HepG2 (cell line): ENCODE results near the gene SAP25. TPM values are rescaled to one million over a fixed set of nuclear protein-coding genes. Genes with fewer than 3 reads are reported as not detected.
A peak's percentile ranks its signal among the peaks of the same experiment; 100 is the strongest.

Source experiments
- ARID2 ChIP-seq: sonication (generic); formaldehyde crosslinking; IDR thresholded peaks from 2 replicates; pipeline ENCODE4 v1.8.1; 2022; ENCODE audit warnings: mild to moderate bottlenecking, missing genetic modification reagents, borderline replicate concordance
- TCF12 ChIP-seq, 2 experiments: fragments of 450-650 bp in 1 of 2; sonication (generic) in 1 of 2; formaldehyde crosslinking in 1 of 2; IDR thresholded peaks; 2 replicates each; pipeline versions ENCODE4 v1.6.1 to v1.8.0; 2017 to 2022; ENCODE audit warnings: antibody characterized with exemption in 1 of 2, mild to moderate bottlenecking in 1 of 2, missing genetic modification reagents in 1 of 2, moderate library complexity in 1 of 2
- YY1 ChIP-seq: IDR thresholded peaks from 2 replicates; pipeline ENCODE4 v1.6.1; 2011; ENCODE audit warnings: low read length, low read depth, moderate library complexity, mild to moderate bottlenecking; ENCODE audit not compliant: insufficient read depth, insufficient replicate concordance
- ZNF350 ChIP-seq: sonication (generic); formaldehyde crosslinking; IDR thresholded peaks from 2 replicates; pipeline ENCODE4 v1.4.0; 2020; ENCODE audit warnings: mild to moderate bottlenecking, low read depth, missing genetic modification reagents, borderline replicate concordance
- ZNF382 ChIP-seq: sonication (generic); formaldehyde crosslinking; IDR thresholded peaks from 2 replicates; pipeline ENCODE4 v1.5.0; 2020; ENCODE audit warnings: missing genetic modification reagents, mild to moderate bottlenecking, borderline replicate concordance
- ZNF546 ChIP-seq: sonication (generic); formaldehyde crosslinking; conservative IDR thresholded peaks from 2 replicates; pipeline ENCODE4 v1.8.1; 2023; ENCODE audit warnings: mild to moderate bottlenecking, missing genetic modification reagents
- ZNF790 ChIP-seq: sonication (generic); formaldehyde crosslinking; IDR thresholded peaks from 2 replicates; pipeline ENCODE4 v1.8.0; 2022; ENCODE audit warnings: missing genetic modification reagents, mild to moderate bottlenecking, borderline replicate concordance
- polyA plus RNA-seq, 8 experiments: library from polyadenylated mRNA; depleted of rRNA in 3 of 8; stranded (reverse) in 7 of 8; unstranded in 1 of 8; fragments of >200 nt; fragmentation: Illumina TruSeq in 4 of 8; extraction: Trizol in 4 of 8; gene quantifications; 2 replicates each; pipeline versions ENCODE4 v1.2.1 to v1.2.3, GENCODE V29; 2011 to 2016; ENCODE audit warnings: low read depth in 4 of 8, missing spikeins in 1 of 8, mixed read lengths in 1 of 8; ENCODE audit not compliant: insufficient read depth in 1 of 8
- total RNA-seq, 5 experiments: library from RNA; depleted of rRNA; stranded (reverse); fragments of >200 nt; fragmentation: Illumina TruSeq; extraction: Trizol; gene quantifications; 2 replicates each; pipeline ENCODE4 v1.2.3, GENCODE V29; 2016; ENCODE audit warnings: low read depth in 1 of 5
- TF ChIP-seq, protein P1 (sequence below), 2 experiments: sonication (generic) in 1 of 2; formaldehyde crosslinking in 1 of 2; IDR thresholded peaks; 2 replicates each; pipeline versions ENCODE4 v1.4.0 to v1.6.1; 2018 to 2020; ENCODE audit warnings: missing genetic modification reagents in 2 of 2, borderline replicate concordance in 1 of 2, low read depth in 1 of 2, mild to moderate bottlenecking in 1 of 2, missing biosample characterization in 1 of 2
- TF ChIP-seq, protein P2 (sequence below), 2 experiments: fragments of 450-650 bp in 1 of 2; sonication (generic) in 1 of 2; formaldehyde crosslinking in 1 of 2; IDR thresholded peaks; 2 replicates each; pipeline versions ENCODE4 v1.6.1 to v1.8.0; 2016 to 2022; ENCODE audit warnings: antibody characterized with exemption in 1 of 2, mild to moderate bottlenecking in 1 of 2, missing genetic modification reagents in 1 of 2
- TF ChIP-seq, protein P3 (sequence below): sonication (generic); formaldehyde crosslinking; IDR thresholded peaks from 2 replicates; pipeline ENCODE4 v1.4.0; 2020; ENCODE audit warnings: missing genetic modification reagents, low read depth, mild to moderate bottlenecking, borderline replicate concordance
- TF ChIP-seq, protein P4 (sequence below): sonication (generic); formaldehyde crosslinking; IDR thresholded peaks from 2 replicates; pipeline ENCODE4 v1.5.1; 2020; ENCODE audit warnings: mild to moderate bottlenecking, moderate library complexity, missing genetic modification reagents

The SAP25 gene
- total and polyA plus RNA-seq, 2 of the 13 experiments (the other 11 are each of a cell fraction or from before 2014, with no cell fraction given): 0.15 to 0.20 TPM

DNA sequence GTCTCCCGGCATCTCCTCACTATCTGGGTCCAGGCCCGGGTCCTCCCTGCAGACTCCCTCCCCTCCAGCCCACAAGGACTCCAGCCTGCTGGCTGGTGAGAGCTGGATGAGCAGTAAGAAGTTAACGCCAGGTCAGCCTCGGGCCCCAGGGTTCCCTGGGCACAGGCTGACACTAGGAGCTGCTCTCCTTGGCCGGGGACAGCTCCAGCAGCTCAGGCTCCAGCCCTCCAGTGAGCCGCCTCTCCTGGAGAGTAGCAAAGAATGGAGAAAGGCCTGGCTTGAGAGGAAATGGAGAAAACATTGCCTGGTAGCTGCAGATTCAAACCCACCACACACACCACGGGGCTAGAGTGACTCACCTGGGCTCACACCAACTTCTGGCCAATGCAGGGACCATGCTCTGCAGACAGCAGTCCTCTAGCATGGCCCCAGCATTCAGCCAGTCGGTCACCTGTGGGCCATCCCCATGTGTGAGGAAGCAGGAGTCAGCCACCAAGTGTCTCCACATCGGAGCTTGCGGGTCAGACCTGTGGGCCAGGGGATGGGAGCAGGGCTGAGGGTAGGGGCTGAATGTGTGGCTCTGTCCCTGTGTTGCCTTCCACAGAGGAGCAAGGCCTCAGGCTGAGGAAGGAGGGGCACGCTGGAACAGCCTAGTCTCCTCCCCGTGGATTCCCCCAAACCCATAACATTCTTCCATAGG lies 6.5 kb downstream of the SAP25 start (continued):
- TF ChIP-seq, protein P1, sequence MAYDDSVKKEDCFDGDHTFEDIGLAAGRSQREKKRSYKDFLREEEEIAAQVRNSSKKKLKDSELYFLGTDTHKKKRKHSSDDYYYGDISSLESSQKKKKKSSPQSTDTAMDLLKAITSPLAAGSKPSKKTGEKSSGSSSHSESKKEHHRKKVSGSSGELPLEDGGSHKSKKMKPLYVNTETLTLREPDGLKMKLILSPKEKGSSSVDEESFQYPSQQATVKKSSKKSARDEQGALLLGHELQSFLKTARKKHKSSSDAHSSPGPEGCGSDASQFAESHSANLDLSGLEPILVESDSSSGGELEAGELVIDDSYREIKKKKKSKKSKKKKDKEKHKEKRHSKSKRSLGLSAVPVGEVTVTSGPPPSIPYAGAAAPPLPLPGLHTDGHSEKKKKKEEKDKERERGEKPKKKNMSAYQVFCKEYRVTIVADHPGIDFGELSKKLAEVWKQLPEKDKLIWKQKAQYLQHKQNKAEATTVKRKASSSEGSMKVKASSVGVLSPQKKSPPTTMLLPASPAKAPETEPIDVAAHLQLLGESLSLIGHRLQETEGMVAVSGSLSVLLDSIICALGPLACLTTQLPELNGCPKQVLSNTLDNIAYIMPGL (CRISPR knock-in tag; IDR thresholded peaks at IDR 0.05; ENCODE audit: borderline replicate concordance in 1 of 2, low read depth in 1 of 2): peak in 1 of 2 experiments; percentile 50; a peak in 1 of 4 replicates
- no peak for TF ChIP-seq ARID2
- no peak for TF ChIP-seq ZNF546
- TF ChIP-seq, protein P2, sequence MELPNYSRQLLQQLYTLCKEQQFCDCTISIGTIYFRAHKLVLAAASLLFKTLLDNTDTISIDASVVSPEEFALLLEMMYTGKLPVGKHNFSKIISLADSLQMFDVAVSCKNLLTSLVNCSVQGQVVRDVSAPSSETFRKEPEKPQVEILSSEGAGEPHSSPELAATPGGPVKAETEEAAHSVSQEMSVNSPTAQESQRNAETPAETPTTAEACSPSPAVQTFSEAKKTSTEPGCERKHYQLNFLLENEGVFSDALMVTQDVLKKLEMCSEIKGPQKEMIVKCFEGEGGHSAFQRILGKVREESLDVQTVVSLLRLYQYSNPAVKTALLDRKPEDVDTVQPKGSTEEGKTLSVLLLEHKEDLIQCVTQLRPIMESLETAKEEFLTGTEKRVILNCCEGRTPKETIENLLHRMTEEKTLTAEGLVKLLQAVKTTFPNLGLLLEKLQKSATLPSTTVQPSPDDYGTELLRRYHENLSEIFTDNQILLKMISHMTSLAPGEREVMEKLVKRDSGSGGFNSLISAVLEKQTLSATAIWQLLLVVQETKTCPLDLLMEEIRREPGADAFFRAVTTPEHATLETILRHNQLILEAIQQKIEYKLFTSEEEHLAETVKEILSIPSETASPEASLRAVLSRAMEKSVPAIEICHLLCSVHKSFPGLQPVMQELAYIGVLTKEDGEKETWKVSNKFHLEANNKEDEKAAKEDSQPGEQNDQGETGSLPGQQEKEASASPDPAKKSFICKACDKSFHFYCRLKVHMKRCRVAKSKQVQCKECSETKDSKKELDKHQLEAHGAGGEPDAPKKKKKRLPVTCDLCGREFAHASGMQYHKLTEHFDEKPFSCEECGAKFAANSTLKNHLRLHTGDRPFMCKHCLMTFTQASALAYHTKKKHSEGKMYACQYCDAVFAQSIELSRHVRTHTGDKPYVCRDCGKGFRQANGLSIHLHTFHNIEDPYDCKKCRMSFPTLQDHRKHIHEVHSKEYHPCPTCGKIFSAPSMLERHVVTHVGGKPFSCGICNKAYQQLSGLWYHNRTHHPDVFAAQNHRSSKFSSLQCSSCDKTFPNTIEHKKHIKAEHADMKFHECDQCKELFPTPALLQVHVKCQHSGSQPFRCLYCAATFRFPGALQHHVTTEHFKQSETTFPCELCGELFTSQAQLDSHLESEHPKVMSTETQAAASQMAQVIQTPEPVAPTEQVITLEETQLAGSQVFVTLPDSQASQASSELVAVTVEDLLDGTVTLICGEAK (IDR thresholded peaks at IDR 0.05): no peak
- TF ChIP-seq, protein P2 (CRISPR knock-in tag; IDR thresholded peaks at IDR 0.05): no peak; the same call in 1 of the 2 replicates
- TF ChIP-seq TCF12 (IDR thresholded peaks at IDR 0.05): no peak
- TF ChIP-seq TCF12 (CRISPR knock-in tag; IDR thresholded peaks at IDR 0.05): no peak; the same call in 1 of the 2 replicates
- no peak for TF ChIP-seq ZNF382 (CRISPR knock-in tag)
- TF ChIP-seq, protein P3, sequence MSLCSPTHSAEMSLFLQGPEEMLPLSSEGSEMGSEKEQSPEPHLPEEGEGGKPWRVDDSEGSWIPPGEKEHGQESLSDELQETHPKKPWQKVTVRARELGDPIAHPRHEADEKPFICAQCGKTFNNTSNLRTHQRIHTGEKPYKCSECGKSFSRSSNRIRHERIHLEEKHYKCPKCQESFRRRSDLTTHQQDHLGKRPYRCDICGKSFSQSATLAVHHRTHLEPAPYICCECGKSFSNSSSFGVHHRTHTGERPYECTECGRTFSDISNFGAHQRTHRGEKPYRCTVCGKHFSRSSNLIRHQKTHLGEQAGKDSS (CRISPR knock-in tag): no peak
- no peak for TF ChIP-seq ZNF790 (CRISPR knock-in tag)
- TF ChIP-seq, protein P4, sequence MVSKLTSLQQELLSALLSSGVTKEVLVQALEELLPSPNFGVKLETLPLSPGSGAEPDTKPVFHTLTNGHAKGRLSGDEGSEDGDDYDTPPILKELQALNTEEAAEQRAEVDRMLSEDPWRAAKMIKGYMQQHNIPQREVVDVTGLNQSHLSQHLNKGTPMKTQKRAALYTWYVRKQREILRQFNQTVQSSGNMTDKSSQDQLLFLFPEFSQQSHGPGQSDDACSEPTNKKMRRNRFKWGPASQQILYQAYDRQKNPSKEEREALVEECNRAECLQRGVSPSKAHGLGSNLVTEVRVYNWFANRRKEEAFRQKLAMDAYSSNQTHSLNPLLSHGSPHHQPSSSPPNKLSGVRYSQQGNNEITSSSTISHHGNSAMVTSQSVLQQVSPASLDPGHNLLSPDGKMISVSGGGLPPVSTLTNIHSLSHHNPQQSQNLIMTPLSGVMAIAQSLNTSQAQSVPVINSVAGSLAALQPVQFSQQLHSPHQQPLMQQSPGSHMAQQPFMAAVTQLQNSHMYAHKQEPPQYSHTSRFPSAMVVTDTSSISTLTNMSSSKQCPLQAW (CRISPR knock-in tag): no peak; the same call in none of the 2 replicates
- no peak for TF ChIP-seq YY1
- no peak for TF ChIP-seq ZNF350 (CRISPR knock-in tag)
